H9 (cell line): ENCODE data around the gene GSTO1. TPM values are rescaled to one million over a fixed set of nuclear protein-coding genes. Genes with fewer than 3 reads are reported as not detected.

ENCODE experiments used
- DNase-seq: peaks from one replicate; pipeline ENCODE4 v3.0.0-alpha.2; 2017
- H2AFZ ChIP-seq: one replicate; pipeline ENCODE4 v1.6.1; 2013; ENCODE audit warnings: mild to moderate bottlenecking, low read length, control low read depth, moderate library complexity
- H2AK5ac ChIP-seq: 2 replicates; pipeline ENCODE4 v1.6.1; 2013; ENCODE audit warnings: low read length, control low read depth, mixed read lengths; ENCODE audit not compliant: insufficient read length
- H2BK120ac ChIP-seq: one replicate; pipeline ENCODE4 v1.6.1; 2013; ENCODE audit warnings: low read depth, mild to moderate bottlenecking, low read length, control low read depth, inconsistent platforms; ENCODE audit not compliant: poor library complexity, severe bottlenecking
- H2BK12ac ChIP-seq: 2 replicates; pipeline ENCODE4 v1.6.1; 2013; ENCODE audit warnings: low read length, control low read depth, mixed read lengths, low read depth; ENCODE audit not compliant: insufficient read length
- H2BK15ac ChIP-seq: 2 replicates; pipeline ENCODE4 v1.6.1; 2013; ENCODE audit warnings: low read depth, low read length, control low read depth
- H2BK20ac ChIP-seq: one replicate; pipeline ENCODE4 v1.6.1; 2013; ENCODE audit warnings: low read depth, mild to moderate bottlenecking, low read length, control low read depth, inconsistent platforms; ENCODE audit not compliant: poor library complexity, severe bottlenecking
- H2BK5ac ChIP-seq: 2 replicates; pipeline ENCODE4 v1.6.1; 2013; ENCODE audit warnings: low read length, control low read depth, mixed read lengths; ENCODE audit not compliant: insufficient read length
- H3K14ac ChIP-seq: 2 replicates; pipeline ENCODE4 v1.6.1; 2013; ENCODE audit warnings: low read length, control low read depth; ENCODE audit not compliant: insufficient read depth
- H3K18ac ChIP-seq: 2 replicates; pipeline ENCODE4 v1.6.1; 2013; ENCODE audit warnings: low read depth, mild to moderate bottlenecking, mixed read lengths, low read length, control low read depth; ENCODE audit not compliant: insufficient read length
- H3K23ac ChIP-seq: 2 replicates; pipeline ENCODE4 v1.6.1; 2013; ENCODE audit warnings: low read length, control low read depth, mixed read lengths, low read depth; ENCODE audit not compliant: insufficient read length
- H3K23me2 ChIP-seq: 2 replicates; pipeline ENCODE4 v1.6.1; 2013; ENCODE audit warnings: low read depth, mild to moderate bottlenecking, mixed read lengths, low read length, control low read depth; ENCODE audit not compliant: insufficient read length, poor library complexity, severe bottlenecking
- H3K27ac ChIP-seq: 2 replicates; pipeline ENCODE4 v1.5.1; 2013; ENCODE audit warnings: low read length, control low read depth, mixed read lengths, low read depth; ENCODE audit not compliant: insufficient read length
- H3K27me3 ChIP-seq: 2 replicates; pipeline ENCODE4 v1.6.1; 2013; ENCODE audit warnings: low read length, control low read depth, inconsistent platforms; ENCODE audit not compliant: insufficient read depth
- H3K4ac ChIP-seq: 2 replicates; pipeline ENCODE4 v1.6.1; 2013; ENCODE audit warnings: low read depth, mild to moderate bottlenecking, control low read depth, inconsistent platforms, low read length, moderate library complexity
- H3K4me1 ChIP-seq: 2 replicates; pipeline ENCODE4 v1.6.1; 2013; ENCODE audit warnings: low read length, control low read depth, inconsistent platforms; ENCODE audit not compliant: insufficient read depth
- H3K4me2 ChIP-seq: 2 replicates; pipeline ENCODE4 v1.6.1; 2013; ENCODE audit warnings: low read length, control low read depth, mixed read lengths; ENCODE audit not compliant: insufficient read length, insufficient read depth
- H3K56ac ChIP-seq: 2 replicates; pipeline ENCODE4 v1.6.1; 2013; ENCODE audit warnings: low read depth, mild to moderate bottlenecking, mixed read lengths, low read length, control low read depth; ENCODE audit not compliant: insufficient read length
- H3K79me1 ChIP-seq: 2 replicates; pipeline ENCODE4 v1.6.1; 2013; ENCODE audit warnings: low read depth, mild to moderate bottlenecking, moderate library complexity, low read length, control low read depth, inconsistent platforms; ENCODE audit not compliant: insufficient read depth, poor library complexity, severe bottlenecking
- H3K79me2 ChIP-seq: 2 replicates; pipeline ENCODE4 v1.6.1; 2013; ENCODE audit warnings: low read length, control low read depth, inconsistent platforms; ENCODE audit not compliant: insufficient read depth
- H3K9ac ChIP-seq: 2 replicates; pipeline ENCODE4 v1.6.1; 2013; ENCODE audit warnings: low read length, control low read depth, mixed read lengths; ENCODE audit not compliant: insufficient read length; ENCODE audit errors: extremely low read depth
- H3K9me3 ChIP-seq: one replicate; pipeline ENCODE4 v1.6.1; 2013; ENCODE audit warnings: low read depth, low read length, inconsistent platforms; ENCODE audit not compliant: control insufficient read depth
- H3T11ph ChIP-seq: one replicate; pipeline ENCODE4 v1.6.1; 2013; ENCODE audit warnings: mild to moderate bottlenecking, low read length, control low read depth, inconsistent platforms
- H4K20me1 ChIP-seq: one replicate; pipeline ENCODE4 v1.6.1; 2013; ENCODE audit not compliant: control insufficient read depth, insufficient read length, insufficient read depth
- H4K5ac ChIP-seq: 2 replicates; pipeline ENCODE4 v1.6.1; 2013; ENCODE audit warnings: low read depth, mild to moderate bottlenecking, mixed read lengths, low read length, control low read depth; ENCODE audit not compliant: insufficient read length
- H4K8ac ChIP-seq: replicated peaks from 2 replicates; pipeline ENCODE4 v1.6.1; 2013; ENCODE audit warnings: low read length, control low read depth, mixed read lengths, low read depth; ENCODE audit not compliant: insufficient read length
- H4K91ac ChIP-seq: 2 replicates; pipeline ENCODE4 v1.6.1; 2013; ENCODE audit warnings: low read depth, mild to moderate bottlenecking, moderate library complexity, mixed read lengths, low read length, control low read depth; ENCODE audit not compliant: insufficient read length
- H3K27ac Mint-ChIP-seq, 3 experiments: 2 replicates in 2 of 3; 3 replicates in 1 of 3; pipeline ENCODE4 v1.8.0; 2020 to 2021; ENCODE audit warnings: mixed read lengths in 3 of 3, mild to moderate bottlenecking in 1 of 3, moderate library complexity in 1 of 3
- H3K27me3 Mint-ChIP-seq: 2 replicates; pipeline ENCODE4 v1.8.0; 2021; ENCODE audit warnings: low read depth, mild to moderate bottlenecking, moderate library complexity, mixed read lengths
- H3K36me3 Mint-ChIP-seq, 3 experiments: 2 replicates in 2 of 3; 3 replicates in 1 of 3; pipeline ENCODE4 v1.8.0; 2020 to 2021; ENCODE audit warnings: low read depth in 3 of 3, mixed read lengths in 3 of 3; ENCODE audit not compliant: insufficient read depth in 1 of 3
- H3K4me1 Mint-ChIP-seq, 2 experiments: 2 replicates each; pipeline ENCODE4 v1.8.0; 2020; ENCODE audit warnings: mixed read lengths in 2 of 2
- H3K4me3 Mint-ChIP-seq, 2 experiments: 2 replicates in 1 of 2; 3 replicates in 1 of 2; pipeline ENCODE4 v1.8.0; 2020 to 2021; ENCODE audit warnings: mild to moderate bottlenecking in 2 of 2, mixed read lengths in 2 of 2, moderate library complexity in 1 of 2
- H3K9me3 Mint-ChIP-seq, 2 experiments: 2 replicates in 1 of 2; 3 replicates in 1 of 2; pipeline ENCODE4 v1.8.0; 2020; ENCODE audit warnings: mild to moderate bottlenecking in 2 of 2, mixed read lengths in 2 of 2, moderate library complexity in 1 of 2
- CTCF ChIP-seq: fragments of 200-600 bp; sonication (generic); conservative IDR thresholded peaks from 3 replicates; pipeline ENCODE4 v1.8.0; 2021; ENCODE audit warnings: antibody characterized with exemption, mild to moderate bottlenecking
- WGBS: extraction: QIAGEN DNeasy Blood & Tissue Kit; methylation state at CpG from one replicate; pipeline ENCODE4 v1.1.7; 2013; ENCODE audit warnings: missing lambda C conversion rate, low lambda C conversion rate, mixed read lengths; ENCODE audit not compliant: insufficient read length; ENCODE audit errors: extremely low coverage; 5-methylcytosine and 5-hydroxymethylcytosine counted together
- total RNA-seq: library from RNA; stranded (reverse); gene quantifications from 2 replicates; pipeline ENCODE4 v1.2.1, GENCODE V29; 2021

GSTO1 gene
- total RNA-seq, 1 experiment from 2014 or later: 114 TPM

- no peak overlapping the region for H2BK15ac ChIP-seq
- no peak overlapping the region for H3K4me2 ChIP-seq
- H3T11ph ChIP-seq: no peak overlapping the region
- Mint-ChIP-seq H3K27me3 (no peaks in the 10 kb centered on the region; the same call in 1 of the 2 replicates), H3K4me1 (peaks cover 8 to 10% of the 10 kb centered on the region in 2 experiments; a peak in 3 of 4 replicates), H3K4me3 (no peak overlapping the region), H3K27ac (no peak overlapping the region), H3K36me3 (peaks cover 4 to 5% (median 5%) of the 10 kb centered on the region in 3 experiments; a peak in 6 of 7 replicates), H3K9me3 (peaks cover 15 to 19% of the 10 kb centered on the region in 2 experiments)
- WGBS: no CpG with 5 or more reads among the region's 1 CpG
- H3K9ac ChIP-seq: no peak overlapping the region
- no peaks in the 10 kb centered on the region for H4K20me1 ChIP-seq
- H4K91ac ChIP-seq: no peak overlapping the region
- no peak overlapping the region for H2BK5ac ChIP-seq
- H3K27ac ChIP-seq: no peak overlapping the region
- H3K4ac ChIP-seq: no peak overlapping the region
- H4K5ac ChIP-seq: no peak overlapping the region
- no peaks in the 10 kb centered on the region for H3K79me2 ChIP-seq
- no peak overlapping the region for H2BK12ac ChIP-seq
- no peaks in the 10 kb centered on the region for H3K9me3 ChIP-seq
- H3K23me2 ChIP-seq: peaks cover 8% of the 10 kb centered on the region
- no peaks in the 10 kb centered on the region for H3K79me1 ChIP-seq
- H2AK5ac ChIP-seq: no peak overlapping the region
- H4K8ac ChIP-seq: no peak overlapping the region
- no peak for DNase-seq
- no peaks in the 10 kb centered on the region for H3K27me3 ChIP-seq
- no peak overlapping the region for H3K56ac ChIP-seq
- no peaks in the 10 kb centered on the region for H3K4me1 ChIP-seq
- no peak overlapping the region for H3K23ac ChIP-seq
- TF ChIP-seq CTCF: no peak
- H3K14ac ChIP-seq: no peak overlapping the region
- no peak overlapping the region for H2AFZ ChIP-seq
- H2BK20ac ChIP-seq: no peak overlapping the region
- H2BK120ac ChIP-seq: no peak overlapping the region
- H3K18ac ChIP-seq: no peak overlapping the region
These were observed 19.8 kb upstream of the GSTO1 start for GRCh38 chr10:104234934-104235333.
